ENCODE results near the gene TDRD5. TPM values are rescaled to one million over a fixed set of nuclear protein-coding genes. Genes with fewer than 3 reads are reported as not detected.

Gene TDRD5
- total RNA-seq, 5 donors from 2014 or later (not counting 1 experiment from before 2014, with no cell fraction given), result not detected

DNA sequence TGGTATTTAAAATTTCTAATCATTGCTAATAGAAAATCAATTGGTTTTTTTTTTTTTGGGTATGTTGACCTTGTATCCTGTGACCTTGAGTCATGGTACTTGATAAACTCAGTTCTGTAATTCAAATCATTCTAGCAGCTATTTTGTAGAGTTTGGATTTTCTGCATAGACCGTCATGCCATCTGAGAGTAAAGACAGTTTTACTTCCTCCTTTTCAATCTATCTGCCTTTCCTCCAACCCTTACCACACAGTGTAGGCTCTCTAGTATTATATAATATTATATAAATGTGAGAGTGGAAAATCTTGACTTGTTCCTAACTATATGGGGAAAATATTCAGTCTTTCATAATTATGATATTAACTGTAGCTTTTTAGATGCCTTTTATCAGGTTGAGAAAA is 7.0 kb downstream of the TDRD5 start:
- H3K4me3 Mint-ChIP-seq, result no peak overlapping the region
- no peak for DNase-seq
- Histone ChIP-seq H3K4me1 (ENCODE audit: control insufficient read depth in 1 of 2, extremely low read depth in 1 of 2, insufficient read depth in 2 of 2, low read length in 2 of 2) (no peaks in the 10 kb centered on the region), H3K36me3 (ENCODE audit: control insufficient read depth in 2 of 2, extremely low read depth in 1 of 2, insufficient read depth in 1 of 2, low read length in 1 of 2) (no peaks in the 10 kb centered on the region), H3K27me3 (replicated peaks in 1 of 2; ENCODE audit: control insufficient read depth in 2 of 2, extremely low read depth in 1 of 2, insufficient read depth in 2 of 2, low read length in 1 of 2) (peaks cover 3 to 6% of the 10 kb centered on the region in 2 experiments), H3K27ac (ENCODE audit: low read length) (no peak overlapping the region), H3K4me3 (ENCODE audit: control insufficient read depth in 1 of 2, extremely low read depth in 1 of 2, low read length in 1 of 2) (no peak overlapping the region), H3K9me3 (no peaks in the 10 kb centered on the region)
- CTCF ChIA-PET, result interaction anchor here in 1 of 2 donors (0.6 to 0.7 kb wide), 2 partner anchors 519 to 1533 kb away, joined by 3 read pairs; no protein-coding TSS in a partner anchor
- no CpG with 5 or more reads among the region's 1 CpG for WGBS (ENCODE audit: insufficient coverage)
- H3K36me3 Mint-ChIP-seq, result no peaks in the 10 kb centered on the region
- H3K4me1 Mint-ChIP-seq, result no peaks in the 10 kb centered on the region
- ATAC-seq (replicated peaks in 1 of 4), result no peak
- peaks cover 0 to 5% (median 4%) of the 10 kb centered on the region in 3 donors for H3K9me3 Mint-ChIP-seq
- peaks cover 16 to 29% of the 10 kb centered on the region in 2 donors for H3K27me3 Mint-ChIP-seq
- no peak overlapping the region for H3K27ac Mint-ChIP-seq
- POLR2A ChIA-PET, result interaction anchor here in 1 of 2 donors (0.7 kb wide), 1 partner anchor 162 kb away, joined by 3 read pairs; no protein-coding TSS in a partner anchor

DNA sequence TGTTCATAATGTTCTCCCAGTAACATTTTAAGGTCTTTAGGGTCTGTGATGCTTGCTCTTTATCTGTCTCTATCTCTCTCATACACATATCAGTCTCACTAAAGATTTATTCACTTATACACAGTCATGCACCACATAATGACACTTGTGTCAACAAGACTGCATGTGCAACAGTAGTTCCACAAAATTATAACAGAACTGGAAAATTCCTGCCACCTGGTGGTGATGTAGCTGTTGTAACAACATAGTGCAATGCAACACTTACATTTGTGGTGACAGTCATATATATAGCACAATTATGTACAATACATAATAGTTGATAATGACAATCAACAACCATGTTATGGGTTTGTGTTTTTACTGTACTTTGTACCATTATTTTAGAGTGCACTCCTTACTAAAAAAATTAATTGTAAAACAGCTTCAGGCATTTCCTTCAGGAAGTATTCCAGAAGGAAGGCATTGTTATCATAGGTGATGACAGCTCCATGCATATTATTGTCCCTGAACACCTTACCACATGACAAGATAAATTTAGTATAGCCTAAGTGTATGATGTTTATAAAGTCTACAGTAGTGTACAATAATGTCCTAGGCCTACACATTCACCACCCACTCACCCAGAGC is 8.1 kb downstream of the TDRD5 start:
- Histone ChIP-seq H3K9me3 (no peaks in the 10 kb centered on the region), H3K27ac (ENCODE audit: low read length) (no peak overlapping the region), H3K27me3 (replicated peaks in 1 of 2; ENCODE audit: control insufficient read depth in 2 of 2, extremely low read depth in 1 of 2, insufficient read depth in 2 of 2, low read length in 1 of 2) (peaks cover 2 to 3% of the 10 kb centered on the region in 2 experiments), H3K4me1 (ENCODE audit: control insufficient read depth in 1 of 2, extremely low read depth in 1 of 2, insufficient read depth in 2 of 2, low read length in 2 of 2) (no peaks in the 10 kb centered on the region), H3K4me3 (ENCODE audit: control insufficient read depth in 1 of 2, extremely low read depth in 1 of 2, low read length in 1 of 2) (no peak overlapping the region), H3K36me3 (ENCODE audit: control insufficient read depth in 2 of 2, extremely low read depth in 1 of 2, insufficient read depth in 1 of 2, low read length in 1 of 2) (no peaks in the 10 kb centered on the region)
- ChIA-PET CTCF (interaction anchor here in 1 of 2 donors (0.5 kb wide), 1 partner anchor 15 kb away, joined by 4 read pairs; no protein-coding TSS in a partner anchor), POLR2A (interaction anchor here in 1 of 2 donors (0.7 kb wide), 1 partner anchor 161 kb away, joined by 3 read pairs; no protein-coding TSS in a partner anchor)
- H3K4me1 Mint-ChIP-seq, result no peaks in the 10 kb centered on the region
- no peak overlapping the region for H3K27ac Mint-ChIP-seq
- H3K9me3 Mint-ChIP-seq, result peaks cover 0 to 5% (median 4%) of the 10 kb centered on the region in 3 donors
- peaks cover 12 to 29% of the 10 kb centered on the region in 2 donors for H3K27me3 Mint-ChIP-seq
- DNase-seq (peak in 2 of 35 experiments; percentile 0 to 12), ATAC-seq (replicated peaks in 1 of 4) (no peak)
- no peaks in the 10 kb centered on the region for H3K36me3 Mint-ChIP-seq
- H3K4me3 Mint-ChIP-seq, result no peak overlapping the region

DNA sequence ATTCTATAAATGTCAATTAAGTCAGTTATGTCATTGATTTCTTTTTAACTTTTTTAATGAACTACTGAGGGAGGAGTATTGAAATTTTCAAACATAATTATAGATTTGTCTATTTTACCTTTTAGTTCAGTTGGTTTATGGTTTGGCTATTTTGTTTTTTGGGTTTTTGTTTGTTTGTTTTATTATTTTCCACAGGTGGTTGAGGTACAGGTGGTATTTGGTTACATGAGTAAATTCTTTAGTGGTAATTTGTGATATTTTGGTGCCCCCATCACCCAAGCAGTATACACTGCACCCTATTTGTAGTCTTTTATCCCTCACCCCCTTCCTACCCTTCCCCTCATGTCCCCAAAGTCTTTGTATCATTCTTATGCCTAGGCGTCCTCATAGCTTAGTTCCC is 9.5 kb downstream of the TDRD5 start:
- no peaks in the 10 kb centered on the region for H3K36me3 Mint-ChIP-seq

DNA sequence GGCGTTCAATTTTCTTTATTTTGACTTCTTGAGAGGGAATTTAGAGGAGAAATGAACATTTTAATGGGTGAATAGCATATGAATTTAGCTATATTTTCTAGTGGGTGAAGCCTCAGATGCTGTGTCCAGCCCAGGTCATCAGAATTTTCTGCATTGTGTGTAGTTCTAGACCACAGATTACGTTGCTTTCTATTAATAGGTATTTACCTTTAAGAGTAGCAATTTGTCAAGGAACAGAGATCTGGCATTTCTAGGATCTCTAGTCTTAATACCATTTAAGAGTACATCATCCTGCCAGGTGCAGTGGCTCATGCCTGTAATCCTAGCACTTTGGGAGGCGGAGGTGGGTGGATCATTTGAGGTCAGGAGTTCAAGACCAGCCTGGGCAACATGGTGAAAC is 20.7 kb downstream of the TDRD5 start:
- Histone ChIP-seq H3K9me3 (no peaks in the 10 kb centered on the region), H3K4me3 (ENCODE audit: control insufficient read depth in 1 of 2, extremely low read depth in 1 of 2, low read length in 1 of 2) (no peak overlapping the region), H3K36me3 (ENCODE audit: control insufficient read depth in 2 of 2, extremely low read depth in 1 of 2, insufficient read depth in 1 of 2, low read length in 1 of 2) (no peaks in the 10 kb centered on the region), H3K4me1 (ENCODE audit: control insufficient read depth in 1 of 2, extremely low read depth in 1 of 2, insufficient read depth in 2 of 2, low read length in 2 of 2) (no peaks in the 10 kb centered on the region), H3K27me3 (replicated peaks in 1 of 2; ENCODE audit: control insufficient read depth in 2 of 2, extremely low read depth in 1 of 2, insufficient read depth in 2 of 2, low read length in 1 of 2) (no peaks in the 10 kb centered on the region), H3K27ac (ENCODE audit: low read length) (no peak overlapping the region)
- Mint-ChIP-seq H3K4me3 (no peak overlapping the region), H3K36me3 (no peaks in the 10 kb centered on the region), H3K27me3 (peaks cover 9 to 28% of the 10 kb centered on the region in 2 donors), H3K27ac (no peak overlapping the region), H3K9me3 (no peaks in the 10 kb centered on the region), H3K4me1 (no peaks in the 10 kb centered on the region)
- ATAC-seq (replicated peaks in 1 of 4) (no peak), DNase-seq (no peak)
- POLR2A ChIA-PET, result no interaction called here
- CTCF ChIA-PET, result no interaction called here
- WGBS (ENCODE audit: insufficient coverage), result no CpG with 5 or more reads among the region's 3 CpGs

More for the DNA sequence above, 9.5 kb downstream of the TDRD5 start:
- CTCF ChIA-PET, result interaction anchor here in 1 of 2 donors (0.6 kb wide), 1 partner anchor 23 kb away, joined by 3 read pairs; no protein-coding TSS in a partner anchor
- Mint-ChIP-seq H3K4me3 (no peak overlapping the region), H3K4me1 (no peaks in the 10 kb centered on the region), H3K27me3 (peaks cover 11 to 29% of the 10 kb centered on the region in 2 donors), H3K9me3 (peaks cover 0 to 5% (median 4%) of the 10 kb centered on the region in 3 donors), H3K27ac (no peak overlapping the region)
- DNase-seq, result no peak
- Histone ChIP-seq H3K27ac (ENCODE audit: low read length) (no peak overlapping the region), H3K36me3 (ENCODE audit: control insufficient read depth in 2 of 2, extremely low read depth in 1 of 2, insufficient read depth in 1 of 2, low read length in 1 of 2) (no peaks in the 10 kb centered on the region), H3K4me1 (ENCODE audit: control insufficient read depth in 1 of 2, extremely low read depth in 1 of 2, insufficient read depth in 2 of 2, low read length in 2 of 2) (no peaks in the 10 kb centered on the region), H3K4me3 (ENCODE audit: control insufficient read depth in 1 of 2, extremely low read depth in 1 of 2, low read length in 1 of 2) (no peak overlapping the region), H3K27me3 (replicated peaks in 1 of 2; ENCODE audit: control insufficient read depth in 2 of 2, extremely low read depth in 1 of 2, insufficient read depth in 2 of 2, low read length in 1 of 2) (peaks cover 0 to 3% of the 10 kb centered on the region in 2 experiments), H3K9me3 (no peaks in the 10 kb centered on the region)
- no peak for ATAC-seq (replicated peaks in 1 of 4)
- WGBS (ENCODE audit: insufficient coverage), result no CpG with 5 or more reads among the region's 1 CpG
- POLR2A ChIA-PET, result no interaction called here

DNA sequence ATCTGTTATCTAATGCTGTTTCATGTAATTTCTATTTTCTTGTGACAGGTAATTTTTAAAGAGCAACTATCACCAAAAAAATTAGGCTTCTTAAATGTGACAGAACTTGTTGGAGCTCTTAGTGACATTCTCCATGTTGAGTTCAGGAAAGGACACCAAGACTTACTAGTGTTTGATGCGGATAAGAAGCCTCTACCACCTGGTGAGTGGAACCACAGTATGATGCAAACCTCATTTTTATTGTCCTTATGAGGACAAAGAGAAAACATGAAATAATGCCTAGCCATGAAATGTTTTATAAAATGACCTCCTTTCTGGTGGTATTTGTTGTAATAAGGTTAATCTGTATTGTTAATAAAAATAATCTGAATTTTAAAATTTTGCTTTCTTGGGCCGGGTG is 39.1 kb downstream of the TDRD5 start:
- Histone ChIP-seq H3K27me3 (replicated peaks in 1 of 2; ENCODE audit: control insufficient read depth in 2 of 2, extremely low read depth in 1 of 2, insufficient read depth in 2 of 2, low read length in 1 of 2) (no peaks in the 10 kb centered on the region), H3K4me1 (ENCODE audit: control insufficient read depth in 1 of 2, extremely low read depth in 1 of 2, insufficient read depth in 2 of 2, low read length in 2 of 2) (no peaks in the 10 kb centered on the region), H3K36me3 (ENCODE audit: control insufficient read depth in 2 of 2, extremely low read depth in 1 of 2, insufficient read depth in 1 of 2, low read length in 1 of 2) (no peaks in the 10 kb centered on the region), H3K27ac (ENCODE audit: low read length) (no peak overlapping the region), H3K9me3 (no peaks in the 10 kb centered on the region), H3K4me3 (ENCODE audit: control insufficient read depth in 1 of 2, extremely low read depth in 1 of 2, low read length in 1 of 2) (no peak overlapping the region)
- Mint-ChIP-seq H3K27me3 (peaks cover 2 to 8% of the 10 kb centered on the region in 2 donors), H3K4me3 (no peak overlapping the region), H3K9me3 (no peaks in the 10 kb centered on the region), H3K4me1 (no peaks in the 10 kb centered on the region), H3K36me3 (no peaks in the 10 kb centered on the region), H3K27ac (no peak overlapping the region)
- ChIA-PET POLR2A (no interaction called here), CTCF (no interaction called here)
- WGBS (ENCODE audit: insufficient coverage), result no CpG with 5 or more reads among the region's 2 CpGs
- ATAC-seq (replicated peaks in 1 of 4), result no peak
- DNase-seq, result no peak

DNA sequence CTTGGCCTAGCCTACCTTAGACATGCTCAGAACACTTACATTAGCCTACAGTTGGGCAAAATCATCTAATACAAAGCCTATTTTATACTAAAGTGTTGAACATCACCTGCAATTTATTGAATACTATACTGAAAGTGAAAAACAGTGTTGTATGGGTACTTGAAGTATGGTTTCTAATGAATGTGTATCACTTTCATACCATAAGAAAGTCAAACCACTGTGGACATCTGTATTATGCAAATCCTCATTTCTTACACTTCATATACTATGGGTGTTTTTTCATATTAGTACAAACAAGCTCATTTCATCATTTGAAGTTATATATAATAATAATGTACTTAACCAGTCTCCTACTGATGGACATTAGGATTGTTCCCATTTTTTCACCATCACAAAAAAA is 41.2 kb downstream of the TDRD5 start:
- H3K36me3 Mint-ChIP-seq, result no peaks in the 10 kb centered on the region
- H3K4me1 ChIP-seq (ENCODE audit: control insufficient read depth in 1 of 2, extremely low read depth in 1 of 2, insufficient read depth in 2 of 2, low read length in 2 of 2), result no peaks in the 10 kb centered on the region
- peaks cover 2 to 10% of the 10 kb centered on the region in 2 donors for H3K27me3 Mint-ChIP-seq
- H3K27ac ChIP-seq (ENCODE audit: low read length), result no peak overlapping the region
- no peaks in the 10 kb centered on the region for H3K27me3 ChIP-seq (replicated peaks in 1 of 2; ENCODE audit: control insufficient read depth in 2 of 2, extremely low read depth in 1 of 2, insufficient read depth in 2 of 2, low read length in 1 of 2)
- H3K9me3 ChIP-seq, result no peaks in the 10 kb centered on the region
- no peaks in the 10 kb centered on the region for H3K9me3 Mint-ChIP-seq
- H3K27ac Mint-ChIP-seq, result no peak overlapping the region
- no peak for ATAC-seq (replicated peaks in 1 of 4)
- no peak for DNase-seq
- ChIA-PET POLR2A (no interaction called here), CTCF (no interaction called here)
- no peak overlapping the region for H3K4me3 Mint-ChIP-seq
- H3K4me3 ChIP-seq (ENCODE audit: control insufficient read depth in 1 of 2, extremely low read depth in 1 of 2, low read length in 1 of 2), result no peak overlapping the region
- H3K36me3 ChIP-seq (ENCODE audit: control insufficient read depth in 2 of 2, extremely low read depth in 1 of 2, insufficient read depth in 1 of 2, low read length in 1 of 2), result no peaks in the 10 kb centered on the region
- no peaks in the 10 kb centered on the region for H3K4me1 Mint-ChIP-seq
